Dermis blood vessel endothelial cell (primary cell): Measurements from ENCODE around the gene CDKN1A. TPM values are rescaled to one million over a fixed set of nuclear protein-coding genes. Genes with fewer than 3 reads are reported as not detected.

Source experiments
- DNase-seq: peaks from one replicate; pipeline ENCODE4 v3.0.0; 2010
- total RNA-seq: library from RNA; depleted of rRNA; stranded (reverse); fragments of >200 nt; gene quantifications from 2 replicates; pipeline ENCODE4 v1.2.3, GENCODE V29; 2014

Gene CDKN1A
- total RNA-seq, 1 donor from 2014 or later: 141 TPM

DNA sequence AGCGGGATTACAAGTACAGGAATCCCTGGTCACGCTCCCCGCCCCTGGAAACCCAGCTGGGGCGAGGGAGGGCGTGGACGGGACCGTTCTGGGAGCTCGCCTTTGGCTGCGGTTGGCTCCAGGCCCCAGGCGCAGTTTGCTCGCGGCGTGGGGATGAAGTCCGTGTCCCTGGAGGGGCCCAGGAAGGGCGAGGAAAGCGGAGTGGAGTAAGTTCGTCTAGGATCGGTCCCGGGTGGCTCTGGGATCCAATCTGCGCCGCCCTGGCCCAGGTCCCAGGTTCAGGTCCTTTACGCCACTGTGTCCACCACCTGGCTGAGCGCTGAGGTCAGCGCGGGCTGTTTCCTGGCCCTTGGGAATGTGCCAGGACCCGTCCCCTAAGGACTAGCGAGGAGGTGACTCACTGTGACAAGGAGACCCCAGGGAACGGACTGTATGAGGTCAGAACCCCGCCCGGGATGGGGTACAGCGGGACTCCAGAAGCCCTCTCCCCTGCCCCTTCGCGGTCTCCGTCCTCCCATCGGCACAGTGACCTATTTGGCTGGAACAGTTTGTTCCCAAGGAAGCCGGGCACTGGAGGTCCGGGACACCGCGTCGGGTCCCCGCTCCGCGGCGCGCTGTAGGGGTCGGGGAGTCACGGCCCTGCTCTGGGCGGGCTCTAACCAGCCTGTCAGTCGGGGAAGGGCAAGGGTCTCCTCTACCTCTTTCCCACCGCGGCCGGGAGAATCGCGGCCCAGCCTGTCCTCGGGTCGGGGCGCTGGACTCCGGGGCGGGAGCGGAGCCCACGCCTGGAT, 724 bp downstream of the CDKN1A start:
- peak; percentile 83 for DNase-seq

DNA sequence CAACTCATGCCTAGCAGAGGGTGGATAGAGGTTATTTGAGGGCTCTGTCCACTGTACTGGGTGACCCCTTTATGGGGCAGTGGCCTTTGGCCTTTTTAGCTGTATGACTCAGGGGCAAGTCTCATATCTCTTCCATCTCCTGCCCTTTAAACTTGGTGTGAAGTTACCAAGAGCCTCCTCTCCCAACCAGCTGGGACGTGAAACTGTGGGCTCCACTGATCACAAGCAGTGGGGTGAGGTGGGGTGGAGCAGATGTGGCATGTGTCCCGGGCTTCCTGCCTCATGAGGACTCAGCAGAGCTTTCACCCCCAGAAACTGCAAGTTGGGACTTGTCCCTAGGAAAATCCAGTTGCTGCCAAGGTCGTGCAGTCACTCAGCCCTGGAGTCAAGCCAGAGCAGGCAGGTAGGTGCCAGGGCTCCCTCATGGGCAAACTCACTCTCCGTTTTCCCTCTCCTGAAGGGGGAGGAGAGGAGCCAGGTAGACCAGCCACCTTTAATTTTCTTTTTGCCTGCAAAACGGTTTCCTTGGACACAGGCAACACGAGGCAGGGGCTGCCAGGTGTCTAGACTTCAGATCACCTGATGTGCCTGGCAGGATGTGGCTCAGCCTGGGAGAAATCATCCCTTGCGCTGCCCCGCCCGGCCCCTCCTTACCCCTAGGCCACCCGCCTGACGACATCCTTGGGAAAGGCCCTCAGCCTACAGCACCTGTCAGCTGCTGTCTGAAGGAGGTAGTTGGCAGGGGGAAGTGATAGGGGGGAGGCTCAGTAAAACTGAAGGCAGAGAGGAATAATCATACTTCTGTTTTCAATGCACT, 4.0 kb downstream of the CDKN1A start:
- peak; percentile 32 for DNase-seq

DNA sequence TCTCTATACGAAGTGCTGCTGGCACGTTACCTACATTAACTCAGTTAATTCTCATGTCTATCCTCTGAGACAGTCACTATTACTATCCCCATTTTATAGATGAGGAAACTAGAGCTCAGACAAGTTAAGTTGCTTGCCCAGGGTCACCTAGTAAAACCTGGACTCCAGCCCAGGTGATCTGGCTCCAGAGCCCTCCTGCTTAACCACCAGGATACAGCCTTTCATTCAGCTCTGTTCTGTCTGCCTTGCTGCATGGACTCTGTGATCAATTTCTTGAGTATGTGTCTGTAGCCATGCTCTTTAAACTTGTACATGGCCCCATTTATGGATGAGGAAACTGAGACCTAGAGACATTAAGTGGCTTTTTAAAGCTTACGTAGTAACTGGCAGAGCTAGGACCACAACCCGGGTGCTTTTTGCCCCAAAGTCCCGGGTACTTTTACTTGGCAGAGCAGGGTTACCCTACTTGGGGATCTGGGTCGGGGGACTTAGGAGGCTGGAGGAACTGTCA, 4.7 kb downstream of the CDKN1A start:
- no peak for DNase-seq

DNA sequence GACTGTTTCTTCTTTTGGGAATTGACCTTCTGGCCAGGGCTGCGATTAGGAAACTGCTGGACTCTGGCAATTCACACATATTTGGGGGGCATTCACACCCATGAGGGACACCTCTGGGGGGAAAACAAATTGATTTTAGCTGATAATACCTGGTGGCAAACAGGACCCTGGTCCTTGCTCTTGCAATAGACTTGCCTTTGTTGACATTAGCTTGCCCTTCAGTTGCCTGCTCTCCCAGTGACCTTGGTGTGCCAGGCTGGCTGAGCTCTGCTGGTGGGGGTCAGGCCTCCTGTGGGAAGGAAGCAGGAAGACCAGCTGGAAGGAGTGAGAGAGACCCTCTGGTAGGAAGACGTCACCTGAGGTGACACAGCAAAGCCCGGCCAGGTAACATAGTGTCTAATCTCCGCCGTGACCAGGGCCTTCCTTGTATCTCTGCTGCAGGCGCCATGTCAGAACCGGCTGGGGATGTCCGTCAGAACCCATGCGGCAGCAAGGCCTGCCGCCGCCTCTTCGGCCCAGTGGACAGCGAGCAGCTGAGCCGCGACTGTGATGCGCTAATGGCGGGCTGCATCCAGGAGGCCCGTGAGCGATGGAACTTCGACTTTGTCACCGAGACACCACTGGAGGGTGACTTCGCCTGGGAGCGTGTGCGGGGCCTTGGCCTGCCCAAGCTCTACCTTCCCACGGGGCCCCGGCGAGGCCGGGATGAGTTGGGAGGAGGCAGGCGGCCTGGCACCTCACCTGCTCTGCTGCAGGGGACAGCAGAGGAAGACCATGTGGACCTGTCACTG, 5.3 kb downstream of the CDKN1A start:
- DNase-seq: no peak

DNA sequence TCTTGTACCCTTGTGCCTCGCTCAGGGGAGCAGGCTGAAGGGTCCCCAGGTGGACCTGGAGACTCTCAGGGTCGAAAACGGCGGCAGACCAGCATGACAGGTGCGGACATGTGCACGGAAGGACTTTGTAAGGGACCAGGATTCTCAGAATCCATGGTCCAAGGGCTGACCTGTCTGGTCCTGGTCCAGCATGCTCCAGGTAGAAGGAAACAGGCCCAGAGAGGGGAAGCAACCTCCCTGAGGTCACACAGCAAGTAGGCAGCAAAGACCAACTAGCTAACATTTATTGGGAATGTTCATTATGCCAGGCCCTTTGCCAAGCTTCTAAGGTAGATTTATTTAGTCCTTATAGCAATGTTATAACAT, 5.9 kb downstream of the CDKN1A start:
- no peak for DNase-seq

DNA sequence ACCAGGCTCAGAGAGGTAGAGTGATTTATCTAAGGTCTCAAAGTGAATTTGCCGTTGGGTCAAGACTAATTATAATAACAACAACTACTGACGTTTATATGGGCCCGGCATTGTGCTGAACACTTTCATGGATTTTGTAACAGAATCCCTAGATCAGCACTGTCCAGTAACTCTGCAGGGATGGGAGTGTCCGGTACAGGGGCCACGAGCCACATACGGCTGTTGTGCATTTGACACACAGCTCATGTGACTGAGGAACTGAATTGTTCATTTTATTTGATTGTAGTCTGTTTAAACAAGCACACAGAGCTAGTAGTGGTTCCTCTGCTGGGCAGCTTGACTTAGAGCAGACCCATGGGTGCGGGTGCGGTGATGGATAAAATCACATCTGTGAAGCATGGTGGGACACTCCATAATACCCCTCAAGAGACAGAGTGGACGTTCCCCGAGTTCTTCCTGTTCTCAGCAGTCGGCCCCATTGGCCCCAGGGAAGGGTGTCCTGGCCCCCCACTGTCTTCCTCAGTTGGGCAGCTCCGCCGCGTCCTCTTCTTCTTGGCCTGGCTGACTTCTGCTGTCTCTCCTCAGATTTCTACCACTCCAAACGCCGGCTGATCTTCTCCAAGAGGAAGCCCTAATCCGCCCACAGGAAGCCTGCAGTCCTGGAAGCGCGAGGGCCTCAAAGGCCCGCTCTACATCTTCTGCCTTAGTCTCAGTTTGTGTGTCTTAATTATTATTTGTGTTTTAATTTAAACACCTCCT, 6.8 kb downstream of the CDKN1A start:
- no peak for DNase-seq

DNA sequence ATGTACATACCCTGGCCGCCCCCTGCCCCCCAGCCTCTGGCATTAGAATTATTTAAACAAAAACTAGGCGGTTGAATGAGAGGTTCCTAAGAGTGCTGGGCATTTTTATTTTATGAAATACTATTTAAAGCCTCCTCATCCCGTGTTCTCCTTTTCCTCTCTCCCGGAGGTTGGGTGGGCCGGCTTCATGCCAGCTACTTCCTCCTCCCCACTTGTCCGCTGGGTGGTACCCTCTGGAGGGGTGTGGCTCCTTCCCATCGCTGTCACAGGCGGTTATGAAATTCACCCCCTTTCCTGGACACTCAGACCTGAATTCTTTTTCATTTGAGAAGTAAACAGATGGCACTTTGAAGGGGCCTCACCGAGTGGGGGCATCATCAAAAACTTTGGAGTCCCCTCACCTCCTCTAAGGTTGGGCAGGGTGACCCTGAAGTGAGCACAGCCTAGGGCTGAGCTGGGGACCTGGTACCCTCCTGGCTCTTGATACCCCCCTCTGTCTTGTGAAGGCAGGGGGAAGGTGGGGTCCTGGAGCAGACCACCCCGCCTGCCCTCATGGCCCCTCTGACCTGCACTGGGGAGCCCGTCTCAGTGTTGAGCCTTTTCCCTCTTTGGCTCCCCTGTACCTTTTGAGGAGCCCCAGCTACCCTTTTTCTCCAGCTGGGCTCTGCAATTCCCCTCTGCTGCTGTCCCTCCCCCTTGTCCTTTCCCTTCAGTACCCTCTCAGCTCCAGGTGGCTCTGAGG, 7.6 kb downstream of the CDKN1A start:
- no peak for DNase-seq

DNA sequence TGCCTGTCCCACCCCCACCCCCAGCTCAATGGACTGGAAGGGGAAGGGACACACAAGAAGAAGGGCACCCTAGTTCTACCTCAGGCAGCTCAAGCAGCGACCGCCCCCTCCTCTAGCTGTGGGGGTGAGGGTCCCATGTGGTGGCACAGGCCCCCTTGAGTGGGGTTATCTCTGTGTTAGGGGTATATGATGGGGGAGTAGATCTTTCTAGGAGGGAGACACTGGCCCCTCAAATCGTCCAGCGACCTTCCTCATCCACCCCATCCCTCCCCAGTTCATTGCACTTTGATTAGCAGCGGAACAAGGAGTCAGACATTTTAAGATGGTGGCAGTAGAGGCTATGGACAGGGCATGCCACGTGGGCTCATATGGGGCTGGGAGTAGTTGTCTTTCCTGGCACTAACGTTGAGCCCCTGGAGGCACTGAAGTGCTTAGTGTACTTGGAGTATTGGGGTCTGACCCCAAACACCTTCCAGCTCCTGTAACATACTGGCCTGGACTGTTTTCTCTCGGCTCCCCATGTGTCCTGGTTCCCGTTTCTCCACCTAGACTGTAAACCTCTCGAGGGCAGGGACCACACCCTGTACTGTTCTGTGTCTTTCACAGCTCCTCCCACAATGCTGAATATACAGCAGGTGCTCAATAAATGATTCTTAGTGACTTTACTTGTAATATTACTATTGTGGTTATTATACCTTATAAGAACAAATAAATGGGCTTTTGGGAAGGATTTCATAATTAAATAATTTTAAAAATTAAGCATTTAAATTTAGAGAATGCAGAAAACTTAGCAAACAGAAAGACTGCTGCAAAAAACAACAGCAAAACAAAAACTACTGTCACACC, 8.4 kb downstream of the CDKN1A start:
- DNase-seq: no peak

DNA sequence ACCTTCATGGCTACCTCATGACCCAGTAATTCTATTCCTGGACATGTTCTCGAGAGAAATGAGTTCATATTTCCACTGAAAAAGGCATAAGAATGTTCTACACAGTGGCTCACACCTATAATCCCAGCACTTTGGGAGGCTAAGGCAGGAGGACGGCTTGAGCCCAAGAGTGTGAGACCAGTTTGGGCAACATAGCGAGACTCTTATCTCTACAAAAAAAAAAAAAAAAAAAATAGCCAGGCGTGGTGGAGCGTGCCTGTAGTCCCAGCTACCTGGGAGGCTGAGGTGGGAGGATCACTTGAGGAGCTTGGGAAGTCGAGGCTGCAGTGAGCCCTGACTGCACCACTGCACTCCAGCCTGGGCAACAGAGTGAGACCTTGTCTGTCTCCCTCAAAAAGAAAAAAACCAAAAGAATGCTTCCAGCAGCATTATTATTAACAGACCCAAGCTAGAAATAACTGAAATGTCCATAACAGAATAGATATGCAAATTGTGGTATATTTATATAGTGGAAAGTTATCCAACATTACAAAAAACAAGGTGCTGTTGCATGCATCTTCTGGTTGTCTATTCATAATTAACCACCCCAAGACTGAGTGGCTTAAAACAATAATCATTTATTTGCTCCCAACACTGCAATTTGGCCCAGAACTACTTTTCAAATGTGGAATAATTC, 9.7 kb downstream of the CDKN1A start:
- no peak for DNase-seq

DNA sequence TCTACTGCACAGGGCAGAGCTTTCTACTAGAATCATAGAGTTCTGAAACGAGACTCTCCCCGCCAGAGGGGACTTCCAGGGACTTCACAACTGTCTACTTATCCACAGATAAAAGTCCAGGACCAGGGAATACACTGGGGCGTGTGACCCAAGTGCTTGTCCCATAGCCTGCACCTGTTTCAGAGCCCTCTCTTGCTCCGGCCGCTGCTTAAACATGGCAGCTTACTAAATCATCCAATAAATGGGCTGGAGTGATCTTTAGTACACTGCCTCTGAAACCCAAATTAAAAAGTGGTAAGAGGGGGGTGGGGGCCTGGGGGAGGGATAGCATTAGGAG, 10.2 kb downstream of the CDKN1A start:
- DNase-seq: no peak

DNA sequence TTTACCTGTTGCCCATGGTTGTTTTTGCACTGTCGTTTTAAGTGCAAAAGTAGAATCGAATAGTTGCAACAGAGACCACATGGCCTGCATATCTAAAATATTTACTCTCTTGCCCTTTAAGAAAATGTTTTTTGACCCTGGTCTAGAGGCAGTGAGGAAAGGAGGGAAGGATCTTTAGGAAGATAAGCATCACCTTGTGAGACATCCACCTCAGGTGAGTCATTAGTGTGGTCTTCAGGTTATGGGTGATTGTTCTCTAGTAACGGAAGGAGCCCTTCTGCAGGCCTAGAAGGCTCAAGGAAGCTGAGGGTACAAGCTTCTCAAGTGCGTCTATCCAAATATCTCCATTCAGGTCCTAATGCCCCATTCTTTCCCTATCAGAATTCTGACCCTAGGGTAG, 12.5 kb downstream of the CDKN1A start:
- no peak for DNase-seq

DNA sequence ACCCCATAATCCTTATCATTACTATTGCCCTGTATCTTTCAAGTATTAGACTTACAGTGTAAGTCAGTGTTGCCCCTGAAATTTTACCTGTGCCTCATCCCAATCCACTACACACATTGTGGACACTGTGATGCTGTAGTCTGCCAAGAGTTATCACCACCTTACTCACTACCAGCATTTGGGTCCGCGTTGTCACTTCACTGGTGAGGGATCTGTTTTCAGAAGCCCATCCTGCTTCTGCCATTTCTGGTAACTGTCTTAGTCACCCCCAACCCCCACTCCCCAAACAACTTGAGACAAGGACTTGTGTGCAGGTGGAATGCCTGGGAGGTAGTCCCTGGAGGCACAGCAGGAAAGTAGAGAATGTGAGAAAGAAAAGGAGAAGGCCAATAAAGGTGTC, 13.1 kb downstream of the CDKN1A start:
- DNase-seq: no peak

DNA sequence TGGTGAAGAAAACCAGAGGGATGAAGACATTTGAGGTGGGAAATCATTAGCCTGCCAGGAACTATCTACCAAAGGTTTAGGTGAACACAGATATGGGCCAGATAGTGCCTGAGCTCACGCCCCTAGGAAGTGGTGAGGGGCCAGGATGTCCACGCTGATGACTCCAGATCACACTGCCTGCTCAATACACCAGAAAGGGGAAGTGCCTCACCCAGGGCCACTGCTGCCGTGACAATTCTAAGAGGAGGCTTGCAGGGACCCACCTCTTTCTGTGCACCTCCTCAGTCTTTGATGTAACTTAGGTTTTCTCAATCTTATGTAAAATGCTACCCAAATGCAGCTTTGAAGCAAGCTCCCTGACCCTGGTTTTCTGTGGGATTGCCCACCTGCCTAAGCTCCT, 13.7 kb downstream of the CDKN1A start:
- no peak for DNase-seq

DNA sequence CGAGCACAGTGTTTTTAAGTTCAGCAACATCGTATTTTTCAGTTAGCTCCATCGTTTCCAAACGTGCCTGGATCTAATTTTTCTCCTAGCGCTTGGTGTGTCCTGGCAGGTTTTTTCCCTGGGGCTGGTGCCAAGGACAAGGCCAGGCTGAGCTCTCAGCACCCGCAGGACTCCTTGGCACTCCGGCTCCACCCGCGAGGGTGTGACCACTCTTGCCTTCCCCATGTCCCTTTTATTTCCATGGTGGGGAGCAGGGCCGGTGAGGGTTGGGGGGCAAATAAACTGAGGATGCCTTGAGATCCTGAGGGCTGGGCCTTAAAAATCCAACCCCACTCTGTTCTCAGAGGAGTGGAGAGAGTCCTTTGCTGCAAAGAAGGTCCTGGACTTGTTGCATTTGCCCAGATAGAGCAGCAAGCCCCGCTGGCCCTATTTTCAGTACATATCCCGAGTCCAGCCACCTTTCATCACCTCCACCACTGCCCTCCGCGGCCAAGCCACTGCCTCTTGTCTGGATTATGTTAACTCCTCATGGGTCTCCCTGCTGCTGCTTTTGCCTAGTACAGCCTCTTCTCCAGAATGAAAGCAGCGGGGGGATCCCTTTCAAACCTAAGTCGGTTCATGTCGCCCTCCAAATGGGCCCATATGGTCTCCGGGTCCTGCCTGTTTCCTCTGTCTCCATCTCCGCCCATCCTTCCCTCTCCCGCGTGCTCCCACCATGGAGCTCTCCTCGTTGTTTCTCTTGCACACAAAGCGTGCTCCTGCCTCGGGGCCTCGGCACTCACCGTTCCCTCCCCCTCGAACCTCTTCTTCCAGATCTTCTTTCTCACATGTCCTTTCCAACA, 14.6 kb downstream of the CDKN1A start:
- no peak for DNase-seq

DNA sequence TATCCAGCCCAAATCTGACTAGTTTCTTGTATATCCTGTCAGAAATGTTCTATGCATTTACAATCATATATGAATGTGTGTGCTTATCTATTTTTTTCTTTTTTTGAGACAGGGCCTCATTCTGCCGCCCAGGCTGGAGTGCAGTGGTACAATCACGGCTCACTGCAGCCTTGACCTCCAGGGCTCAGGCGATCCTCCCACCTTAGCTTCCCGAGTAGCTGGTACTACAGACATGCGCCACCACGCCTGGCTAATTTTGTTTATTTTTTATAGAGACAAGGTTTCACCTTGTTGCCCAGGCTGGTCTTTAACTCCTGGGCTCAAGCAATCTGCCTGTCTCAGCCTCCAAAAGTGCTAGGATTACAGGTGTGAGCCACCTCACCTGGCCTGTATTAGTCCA, 16.1 kb downstream of the CDKN1A start:
- no peak for DNase-seq

DNA sequence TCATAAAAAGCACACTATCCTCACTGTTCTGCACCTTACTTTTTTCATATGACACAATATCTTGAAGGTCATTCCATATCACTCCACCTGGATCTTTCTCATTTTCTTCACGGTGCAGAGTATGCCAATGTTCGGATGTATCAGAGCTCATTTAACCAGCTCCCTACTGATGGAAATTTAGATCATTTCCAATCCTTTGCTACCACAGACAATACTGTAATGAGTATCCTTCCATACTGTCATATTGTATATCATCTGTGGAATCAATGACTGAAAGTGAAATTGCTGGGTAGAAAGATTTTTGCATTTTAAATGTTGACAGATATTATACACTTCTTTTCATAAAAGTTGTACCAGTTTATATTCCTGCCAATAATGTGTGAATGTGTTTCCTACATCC, 16.9 kb downstream of the CDKN1A start:
- no peak for DNase-seq

DNA sequence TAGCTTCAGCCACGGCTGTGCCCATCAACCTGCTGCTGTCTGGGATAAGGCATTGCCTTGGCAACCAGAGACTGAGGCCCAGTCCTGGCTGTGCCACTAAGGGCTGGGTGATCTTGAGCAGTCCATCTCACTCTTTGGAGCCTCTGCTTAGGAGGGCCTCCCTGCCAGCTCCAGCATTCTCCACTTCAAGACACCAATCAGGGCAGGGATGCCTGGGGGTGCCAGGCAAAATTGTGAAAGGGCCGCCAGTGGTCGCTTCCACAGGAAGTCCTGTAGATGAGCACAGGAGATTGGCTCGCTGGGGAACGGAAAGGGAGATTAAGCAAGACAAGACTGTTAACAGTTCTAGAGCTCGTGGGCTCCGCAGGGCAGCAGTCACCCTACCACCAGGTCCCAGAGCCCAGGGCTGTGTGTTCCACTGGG, 19.0 kb downstream of the CDKN1A start, which contains the start of gene RAB44:
Gene RAB44, plus strand, starts transcription at position 346 of the 423 bp plus-strand sequence. CDS start 6,410 bp downstream, outside the sequence.
- no peak for DNase-seq

DNA sequence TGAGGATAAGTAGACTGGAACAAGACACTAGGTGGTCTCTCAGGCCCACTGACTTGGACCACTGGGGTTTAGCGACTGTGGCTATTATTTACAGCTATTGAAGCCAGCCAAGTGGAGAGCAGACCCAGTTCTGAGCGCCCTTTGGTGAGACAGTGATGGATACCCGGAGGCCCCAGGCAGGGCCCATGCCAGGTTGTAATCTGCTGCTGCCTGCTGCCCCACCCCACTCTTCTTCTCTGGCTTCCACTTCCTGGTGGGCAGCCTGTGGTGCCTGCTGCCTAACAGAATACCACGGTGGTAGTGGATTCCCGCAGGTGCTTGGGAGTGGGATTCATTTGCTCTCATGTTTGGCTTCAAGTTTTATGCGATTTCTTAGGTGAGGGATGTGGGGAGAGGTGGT, 19.7 kb downstream of the CDKN1A start:
- no peak for DNase-seq

DNA sequence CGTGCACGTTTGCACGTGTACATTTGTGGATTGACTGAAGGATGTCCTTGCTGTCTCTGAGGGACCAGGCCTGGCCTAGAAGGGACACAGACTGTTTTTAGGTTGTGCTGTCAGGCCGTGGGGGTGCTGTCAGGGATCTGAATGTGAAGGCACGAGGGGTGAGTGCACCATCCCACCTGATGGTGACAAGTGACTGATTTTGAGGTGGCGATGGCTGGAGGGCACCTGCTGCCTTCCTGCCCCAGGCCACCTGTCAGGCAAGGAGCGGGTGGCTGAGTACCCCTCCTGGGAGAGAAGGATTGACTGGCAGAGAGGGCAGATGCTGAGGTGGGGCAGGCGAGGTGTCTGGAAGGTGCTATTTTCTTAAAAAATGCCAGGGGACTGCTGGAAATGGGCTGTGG, 20.4 kb downstream of the CDKN1A start:
- no peak for DNase-seq
